ENCODE data around the gene SLC39A2. TPM values are rescaled to one million over a fixed set of nuclear protein-coding genes. Genes with fewer than 3 reads are reported as not detected.

The SLC39A2 gene
- total RNA-seq, 4 donors from 2014 or later = not detected

GRCh38 chr14:21043387-21043973 is 44.4 kb downstream of the SLC39A2 start:
- DNase-seq (no peak), ATAC-seq (no peak)
- intact Hi-C loops (cut with DNase I; ENCODE audit: low total_unique reads) (loop anchor here (5.0 to 10.0 kb wide), 2 partner anchors 361 to 429 kb away; partner anchors contain the start of gene RNASE4), in situ Hi-C loops (cut with MboI; ENCODE audit: low sequenced_read_pairs in 4 of 4) (loop anchor here in 1 of 4 donors (25.0 kb wide), 1 partner anchor 581 kb away; the partner anchor contains the start of genes APEX1, OSGEP, PIP4P1 and PNP)
- TF ChIP-seq CTCF (IDR thresholded peaks at IDR 0.05 in 4 of 5, conservative IDR thresholded peaks at IDR 0.05 in 1 of 5) (no peak), POLR2A (IDR thresholded peaks at IDR 0.05) (no peak)
- Histone ChIP-seq H3K4me1 (peaks cover 62 to 70% of the 10 kb centered on the region in 2 donors), H3K36me3 (no peaks in the 10 kb centered on the region), H3K27me3 (no peaks in the 10 kb centered on the region), H3K4me3 (no peak overlapping the region), H3K9me3 (no peaks in the 10 kb centered on the region), H3K27ac (peak overlapping the region; percentile 70 to 85 (median 80))

DNA sequence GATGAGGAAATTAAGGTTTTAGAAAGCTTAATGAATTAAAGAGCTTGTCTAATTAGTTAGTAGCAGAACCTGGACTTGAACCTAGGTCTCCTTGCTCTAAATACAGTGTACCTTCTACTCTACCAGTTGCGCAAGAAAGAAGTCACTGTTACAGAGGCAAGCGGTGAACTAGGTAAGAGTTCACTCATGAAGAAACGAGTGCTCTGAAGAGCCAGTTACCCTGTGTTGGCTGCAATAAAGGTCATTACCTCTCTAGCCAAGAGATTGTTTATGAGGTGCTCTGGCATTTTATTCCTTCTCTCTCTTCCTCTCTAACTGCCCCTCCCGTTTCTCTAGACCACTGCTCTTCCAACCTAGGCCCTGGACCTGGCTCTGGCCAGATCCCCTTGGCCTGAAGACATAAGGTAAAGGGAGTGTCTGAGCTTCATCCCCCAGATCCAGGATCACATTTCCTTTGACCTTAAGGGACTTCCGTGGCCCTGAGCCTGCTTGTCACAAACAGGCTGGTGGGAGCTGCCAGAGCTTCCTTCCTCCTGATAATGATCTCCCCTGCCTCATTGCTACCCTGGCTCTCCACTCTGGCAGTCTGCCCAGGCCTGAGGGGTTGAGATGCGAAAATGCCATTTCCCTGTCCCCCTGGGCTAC is 45.0 kb downstream of the SLC39A2 start:
- Histone ChIP-seq H3K36me3 (no peaks in the 10 kb centered on the region), H3K9me3 (no peaks in the 10 kb centered on the region), H3K27me3 (no peaks in the 10 kb centered on the region), H3K27ac (peak overlapping the region; percentile 70 to 85 (median 80)), H3K4me3 (no peak overlapping the region), H3K4me1 (peaks cover 61 to 66% of the 10 kb centered on the region in 2 donors)
- intact Hi-C loops (cut with DNase I; ENCODE audit: low total_unique reads) = loop anchor here (5.0 to 10.0 kb wide), 2 partner anchors 362 to 429 kb away; partner anchors contain the start of gene RNASE4
- DNase-seq = peak in 1 of 2 donors; percentile 68
- in situ Hi-C loops (cut with MboI; ENCODE audit: low sequenced_read_pairs in 4 of 4) = loop anchor here in 1 of 4 donors (25.0 kb wide), 1 partner anchor 582 kb away; the partner anchor contains the start of genes APEX1, OSGEP, PIP4P1 and PNP
- ATAC-seq = peak in 1 of 2 donors; percentile 51
- no peak for TF ChIP-seq CTCF (IDR thresholded peaks at IDR 0.05 in 4 of 5, conservative IDR thresholded peaks at IDR 0.05 in 1 of 5)
- TF ChIP-seq POLR2A (IDR thresholded peaks at IDR 0.05) = no peak

DNA sequence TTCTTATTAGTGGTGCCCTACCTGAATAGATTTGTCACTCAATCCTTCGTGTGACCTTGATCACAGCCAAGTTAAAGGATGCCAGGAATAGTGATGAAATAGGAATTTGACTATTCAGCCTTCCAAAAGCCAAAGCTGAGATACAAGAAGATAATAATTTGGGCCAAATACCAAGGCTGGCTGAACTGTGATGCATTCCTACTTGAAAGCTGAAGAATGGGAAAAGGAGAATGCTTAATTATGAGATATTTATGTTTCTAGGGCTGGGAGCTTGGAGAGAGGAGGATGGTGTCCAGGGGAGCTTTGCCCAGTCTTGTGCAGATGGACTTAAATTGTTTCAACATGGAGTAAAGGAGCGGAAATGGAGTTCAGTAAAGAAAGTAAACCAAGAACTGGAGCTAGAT is 48.3 kb downstream of the SLC39A2 start:
- DNase-seq = peak in 1 of 2 donors; percentile 37
- H3K27ac ChIP-seq = peak overlapping the region; percentile 55 to 73 (median 66)
- peak; percentile 47 to 59 for ATAC-seq
- no peak overlapping the region for H3K4me3 ChIP-seq
- H3K4me1 ChIP-seq = peaks cover 37% of the 10 kb centered on the region in 2 donors
- in situ Hi-C loops (cut with MboI; ENCODE audit: low sequenced_read_pairs in 4 of 4) = loop anchor here in 1 of 4 donors (25.0 kb wide), 1 partner anchor 585 kb away; the partner anchor contains the start of genes APEX1, OSGEP, PIP4P1 and PNP
- no peaks in the 10 kb centered on the region for H3K9me3 ChIP-seq
- H3K27me3 ChIP-seq = no peaks in the 10 kb centered on the region
- H3K36me3 ChIP-seq = no peaks in the 10 kb centered on the region
- intact Hi-C loops (cut with DNase I; ENCODE audit: low total_unique reads) = loop anchor here (10.0 kb wide), 1 partner anchor 433 kb away; no protein-coding TSS in a partner anchor
- TF ChIP-seq POLR2A (IDR thresholded peaks at IDR 0.05) = no peak
- TF ChIP-seq CTCF (IDR thresholded peaks at IDR 0.05 in 4 of 5, conservative IDR thresholded peaks at IDR 0.05 in 1 of 5) = no peak

- Histone ChIP-seq H3K27me3 (no peaks in the 10 kb centered on the region), H3K27ac (no peak overlapping the region), H3K4me1 (peaks cover 24 to 27% of the 10 kb centered on the region in 2 donors), H3K36me3 (no peaks in the 10 kb centered on the region), H3K9me3 (no peaks in the 10 kb centered on the region), H3K4me3 (no peak overlapping the region)
- no peak for DNase-seq
- no peak for ATAC-seq
- TF ChIP-seq POLR2A (IDR thresholded peaks at IDR 0.05) (no peak), CTCF (IDR thresholded peaks at IDR 0.05 in 4 of 5, conservative IDR thresholded peaks at IDR 0.05 in 1 of 5) (no peak)
- in situ Hi-C loops (cut with MboI; ENCODE audit: low sequenced_read_pairs in 4 of 4) = loop anchor here in 1 of 4 donors (25.0 kb wide), 1 partner anchor 586 kb away; the partner anchor contains the start of genes APEX1, OSGEP, PIP4P1 and PNP
- intact Hi-C loops (cut with DNase I; ENCODE audit: low total_unique reads) = loop anchor here (10.0 kb wide), 1 partner anchor 434 kb away; no protein-coding TSS in a partner anchor
Measured at GRCh38 chr14:21048638-21049037, 49.5 kb downstream of the SLC39A2 start.
